ENCODE results near the gene PRR7. TPM values are rescaled to one million over a fixed set of nuclear protein-coding genes. Genes with fewer than 3 reads are reported as not detected.

Gene PRR7
- total and polyA plus RNA-seq, 2 of the 13 experiments (the other 11 are each of a cell fraction or from before 2014, with no cell fraction given) = 4.8 to 5.0 TPM

DNA sequence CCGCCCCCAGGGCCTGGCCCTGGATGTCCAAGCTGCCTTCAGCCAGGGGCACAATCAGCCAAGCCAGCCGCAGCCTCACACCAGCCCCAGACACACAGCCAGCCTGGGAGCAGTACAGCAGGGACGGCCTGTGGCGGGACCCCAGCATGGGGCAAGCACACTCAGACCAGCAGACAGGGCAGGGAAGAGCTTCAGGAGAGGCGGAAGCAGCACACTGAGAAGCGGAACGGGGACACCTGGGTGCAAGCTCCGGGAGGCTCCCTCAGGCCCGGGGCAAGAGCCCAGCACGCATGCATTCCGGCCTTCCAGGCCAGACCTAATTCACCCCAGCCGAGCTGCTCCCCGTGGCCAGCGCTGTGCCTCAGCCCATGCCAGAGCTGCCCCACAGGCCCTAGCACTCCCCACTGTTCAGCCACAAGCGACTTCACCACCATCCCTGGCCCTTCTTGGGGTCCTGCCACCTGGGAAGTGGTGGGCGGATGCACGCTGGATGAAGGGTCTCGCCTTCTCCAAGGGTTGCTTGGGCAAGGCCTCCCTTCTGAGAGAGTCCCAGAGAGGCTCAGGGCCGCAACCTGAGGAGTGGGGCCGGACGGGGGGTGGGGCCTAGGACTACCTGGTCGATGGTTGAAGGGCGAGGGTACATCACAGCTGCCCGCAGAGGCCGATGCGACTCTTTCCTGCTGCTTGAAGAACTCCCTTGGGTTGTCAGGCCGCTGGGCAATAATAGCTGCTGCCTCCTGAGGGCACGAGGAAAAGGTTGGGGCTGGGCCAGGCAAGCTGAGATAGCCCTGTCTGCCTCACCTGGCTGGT, 13.4 kb downstream of the PRR7 start:
- Histone ChIP-seq H3K9me3 (ENCODE audit: low read length) (no peaks in the 10 kb centered on the region), H3K4me2 (ENCODE audit: low read depth, low read length) (no peak overlapping the region), H3K79me2 (ENCODE audit: insufficient read depth, low read length) (no peaks in the 10 kb centered on the region), H3K4me1 (ENCODE audit: insufficient read depth, low read length) (peaks cover 11% of the 10 kb centered on the region; the same call in 1 of the 2 replicates), H2AFZ (ENCODE audit: low read length) (no peak overlapping the region), H3K9ac (ENCODE audit: insufficient read depth, low read depth, low read length) (no peak overlapping the region), H3K27me3 (ENCODE audit: control insufficient read depth in 1 of 2, insufficient read depth in 2 of 2, low read length in 2 of 2) (no peaks in the 10 kb centered on the region; a peak in 1 of 5 replicates), H4K20me1 (ENCODE audit: insufficient read depth, low read length) (peaks cover 12% of the 10 kb centered on the region; the same call in 1 of the 2 replicates), H3K27ac (ENCODE audit: extremely low read length, insufficient read depth, low read length) (no peak overlapping the region), H3K36me3 (replicated peaks in 1 of 2; ENCODE audit: control insufficient read depth in 1 of 2, insufficient read depth in 2 of 2, low read length in 2 of 2) (peaks cover 0 to 4% of the 10 kb centered on the region in 2 experiments; a peak in 1 of 5 replicates), H3K4me3 (replicated peaks in 1 of 3; ENCODE audit: insufficient read depth in 1 of 3, low read depth in 2 of 3, low read length in 3 of 3) (no peak overlapping the region)
- ATAC-seq = no peak
- no peak for FAIRE-seq
- no peak for TF ChIP-seq ZNF530 (CRISPR knock-in tag; IDR thresholded peaks at IDR 0.05; ENCODE audit: low read depth)
- TF ChIP-seq AGO2 (optimal IDR thresholded peaks at IDR 0.05; ENCODE audit: low read depth, low read length) = peak; percentile 64
- TF ChIP-seq ZNF382 (CRISPR knock-in tag; IDR thresholded peaks at IDR 0.05; ENCODE audit: borderline replicate concordance) = no peak
- TF ChIP-seq ZNF232 (CRISPR knock-in tag; IDR thresholded peaks at IDR 0.05; ENCODE audit: borderline replicate concordance) = no peak
- DNase-seq (ENCODE audit: low spot score) = no peak
- POLR2A ChIA-PET = no interaction called here
- CTCF ChIA-PET (ENCODE audit: low intra/inter-chr PET ratio, low total read pairs) = no interaction called here
- in situ Hi-C loops (cut with HindIII; ENCODE audit: extremely low pct_ligation_motif_present, low pct_unique_long_range_greater_than_20kb) = loop anchor here (5.0 to 25.0 kb wide), 2 partner anchors 73 to 348 kb away; no protein-coding TSS in a partner anchor
- intact Hi-C loops (cut with micrococcal nuclease; ENCODE audit: unreplicated experiment) = no loop called here
- no TSS peak for BruUV-seq (replicated peaks)
- 94% methylated on average over 19 of the region's 28 CpGs for WGBS (ENCODE audit: low lambda C conversion rate)

DNA sequence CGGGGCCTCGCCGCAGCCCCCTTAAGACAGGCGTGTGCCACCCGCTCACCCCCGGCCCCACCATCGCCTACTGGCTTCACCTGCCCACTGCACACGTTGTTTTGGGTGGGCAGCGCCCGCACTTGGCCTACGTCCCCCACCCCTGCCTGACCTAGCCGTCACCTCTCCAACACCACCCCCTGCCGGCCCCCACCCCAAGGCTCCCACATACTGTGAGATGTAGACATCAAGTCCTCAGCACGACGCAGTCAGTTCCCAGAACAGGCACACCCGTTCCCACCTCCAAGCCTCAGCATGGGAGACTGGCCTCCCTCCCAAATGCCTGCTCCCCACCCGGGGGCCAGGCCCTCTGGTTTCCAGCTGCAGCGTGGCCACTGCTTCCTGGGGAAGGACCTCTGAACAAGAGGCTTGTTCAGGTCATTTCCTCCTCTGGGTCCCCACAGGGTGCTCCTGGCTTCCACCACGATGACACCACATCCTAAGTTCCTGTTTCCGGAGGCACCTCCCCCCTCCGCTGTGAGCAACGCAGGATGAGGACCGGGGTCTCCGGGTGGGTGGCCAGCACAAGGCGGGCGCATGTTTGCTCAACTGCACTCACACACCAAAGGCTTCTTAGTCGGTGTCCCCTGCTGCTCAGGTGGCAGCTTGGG, 15.5 kb downstream of the PRR7 start:
- H2AFZ ChIP-seq (ENCODE audit: low read length) = no peak overlapping the region
- DNase-seq (ENCODE audit: low spot score) (no peak), ATAC-seq (no peak), FAIRE-seq (no peak)
- POLR2A ChIA-PET = interaction anchor here (0.7 to 1.4 kb wide), 2 partner anchors 35 to 59 kb away, joined by 3 to 4 read pairs; partner anchors contain the start of gene PDLIM7
- H3K79me2 ChIP-seq (ENCODE audit: insufficient read depth, low read length) = no peaks in the 10 kb centered on the region
- in situ Hi-C loops (cut with HindIII; ENCODE audit: extremely low pct_ligation_motif_present, low pct_unique_long_range_greater_than_20kb) = loop anchor here (25.0 kb wide), 1 partner anchor 350 kb away; no protein-coding TSS in a partner anchor
- BruUV-seq (replicated peaks) = no TSS peak
- H3K36me3 ChIP-seq (replicated peaks in 1 of 2; ENCODE audit: control insufficient read depth in 1 of 2, insufficient read depth in 2 of 2, low read length in 2 of 2) = peaks cover 7 to 14% of the 10 kb centered on the region in 2 experiments; a peak in 3 of 5 replicates
- H4K20me1 ChIP-seq (ENCODE audit: insufficient read depth, low read length) = peaks cover 7% of the 10 kb centered on the region; the same call in 1 of the 2 replicates
- H3K27ac ChIP-seq (ENCODE audit: extremely low read length, insufficient read depth, low read length) = no peak overlapping the region
- 94% methylated on average over 17 of the region's 27 CpGs for WGBS (ENCODE audit: low lambda C conversion rate)
- H3K9me3 ChIP-seq (ENCODE audit: low read length) = no peaks in the 10 kb centered on the region
- no peak for TF ChIP-seq ZBTB21 (CRISPR knock-in tag; IDR thresholded peaks at IDR 0.05)
- TF ChIP-seq, protein P1, sequence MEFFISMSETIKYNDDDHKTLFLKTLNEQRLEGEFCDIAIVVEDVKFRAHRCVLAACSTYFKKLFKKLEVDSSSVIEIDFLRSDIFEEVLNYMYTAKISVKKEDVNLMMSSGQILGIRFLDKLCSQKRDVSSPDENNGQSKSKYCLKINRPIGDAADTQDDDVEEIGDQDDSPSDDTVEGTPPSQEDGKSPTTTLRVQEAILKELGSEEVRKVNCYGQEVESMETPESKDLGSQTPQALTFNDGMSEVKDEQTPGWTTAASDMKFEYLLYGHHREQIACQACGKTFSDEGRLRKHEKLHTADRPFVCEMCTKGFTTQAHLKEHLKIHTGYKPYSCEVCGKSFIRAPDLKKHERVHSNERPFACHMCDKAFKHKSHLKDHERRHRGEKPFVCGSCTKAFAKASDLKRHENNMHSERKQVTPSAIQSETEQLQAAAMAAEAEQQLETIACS (CRISPR knock-in tag; IDR thresholded peaks at IDR 0.05) = no peak
- no peak overlapping the region for H3K9ac ChIP-seq (ENCODE audit: insufficient read depth, low read depth, low read length)
- no peak overlapping the region for H3K4me3 ChIP-seq (replicated peaks in 1 of 3; ENCODE audit: insufficient read depth in 1 of 3, low read depth in 2 of 3, low read length in 3 of 3)
- no peaks in the 10 kb centered on the region for H3K27me3 ChIP-seq (ENCODE audit: control insufficient read depth in 1 of 2, insufficient read depth in 2 of 2, low read length in 2 of 2)
- intact Hi-C loops (cut with micrococcal nuclease; ENCODE audit: unreplicated experiment) = no loop called here
- peaks cover 3% of the 10 kb centered on the region; the same call in 1 of the 2 replicates for H3K4me1 ChIP-seq (ENCODE audit: insufficient read depth, low read length)
- CTCF ChIA-PET (ENCODE audit: low intra/inter-chr PET ratio, low total read pairs) = no interaction called here
- no peak overlapping the region for H3K4me2 ChIP-seq (ENCODE audit: low read depth, low read length)

All from HepG2 (cell line).